Measurements from ENCODE around the gene TMEM259. TPM values are rescaled to one million over a fixed set of nuclear protein-coding genes. Genes with fewer than 3 reads are reported as not detected.

TMEM259 gene
- total and polyA plus RNA-seq, 2 donors (not counting 3 experiments of a cell fraction or from before 2014, with no cell fraction given): 142 to 297 TPM

DNA sequence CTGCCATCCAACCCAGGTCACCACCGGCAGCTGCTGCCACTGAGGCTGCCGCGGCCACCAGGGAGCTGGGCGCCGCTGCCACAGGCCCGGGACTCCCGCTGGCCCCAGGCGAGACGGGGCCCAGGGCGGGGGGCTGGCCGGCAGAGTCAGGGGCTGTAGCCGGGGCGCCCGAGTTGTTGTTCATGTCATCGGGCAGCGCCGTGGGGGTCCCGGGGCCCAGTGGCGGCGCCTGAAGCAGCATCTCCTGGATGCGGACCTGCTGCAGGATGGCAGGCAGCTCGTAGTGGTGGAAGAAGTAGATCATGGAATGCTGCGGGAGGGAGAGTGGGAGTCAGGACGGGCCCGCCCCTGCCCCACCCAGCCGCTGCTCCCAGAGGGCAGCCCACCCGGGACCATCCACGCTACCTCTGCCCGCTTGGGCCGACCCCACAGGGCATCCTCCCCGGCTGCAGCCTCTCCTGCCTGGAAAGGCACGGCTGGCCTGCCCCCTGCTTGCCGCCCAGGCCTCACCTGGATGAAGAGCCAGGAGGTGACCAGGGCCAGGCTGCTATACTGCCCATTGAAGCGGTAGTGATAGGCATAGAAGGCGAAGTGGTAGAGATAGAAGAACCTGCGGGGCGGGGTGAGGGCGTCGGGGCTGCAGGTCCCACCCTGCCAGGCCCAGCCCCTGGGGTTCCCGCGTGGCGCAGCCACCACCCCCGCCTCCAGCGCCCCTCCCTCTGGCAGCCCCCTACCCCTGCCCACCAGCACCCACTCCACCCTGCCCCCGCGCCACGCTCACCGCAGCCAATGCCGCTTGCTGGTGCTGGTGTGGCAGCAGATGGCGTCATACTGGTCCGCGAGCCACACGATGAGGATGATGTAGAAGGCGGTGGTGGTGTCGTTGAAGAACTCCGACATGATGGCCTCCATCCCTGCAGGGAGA is 10.1 kb downstream of the TMEM259 start:
- no peak for TF ChIP-seq MYC (IDR thresholded peaks at IDR 0.05; ENCODE audit: low read depth, low read length)
- no peaks in the 10 kb centered on the region for H3K9me1 ChIP-seq (replicated peaks; ENCODE audit: control insufficient read depth, extremely low read depth, insufficient read depth, low read length)
- no peak overlapping the region for H3K4me3 ChIP-seq (replicated peaks in 1 of 3; ENCODE audit: insufficient read depth in 1 of 3, low read depth in 1 of 3, low read length in 3 of 3)
- dilution Hi-C loops (cut with MboI; ENCODE audit: extremely low pct_ligation_motif_present, low sequenced_read_pairs): no loop called here
- FAIRE-seq (no peak), DNase-seq (ENCODE audit: low read depth, low spot score) (no peak)
- intact Hi-C loops (cut with micrococcal nuclease): no loop called here
- peaks cover 5 to 23% of the 10 kb centered on the region in 2 experiments for H3K36me3 ChIP-seq (ENCODE audit: control insufficient read depth in 2 of 2, extremely low read depth in 1 of 2, insufficient read depth in 2 of 2, low read length in 2 of 2)
- H3K27me3 ChIP-seq (ENCODE audit: control insufficient read depth in 2 of 2, insufficient read depth in 2 of 2, low read length in 2 of 2): no peaks in the 10 kb centered on the region
- peaks cover 27% of the 10 kb centered on the region for H3K79me2 ChIP-seq (ENCODE audit: control insufficient read depth, insufficient read depth, low read length)
- no peak overlapping the region for H3K9ac ChIP-seq (replicated peaks; ENCODE audit: extremely low read depth, insufficient read depth, low read length)
- no peak overlapping the region for H3K27ac ChIP-seq (ENCODE audit: insufficient read depth, low read depth, low read length)
- ChIA-PET CTCF (no interaction called here), POLR2A (no interaction called here)
- H3K9me3 ChIP-seq (replicated peaks; ENCODE audit: control insufficient read depth, insufficient read depth, low read length): no peaks in the 10 kb centered on the region
- no peak overlapping the region for H3K4me2 ChIP-seq (ENCODE audit: insufficient read depth, low read length)
- no peaks in the 10 kb centered on the region for H3K4me1 ChIP-seq (ENCODE audit: control insufficient read depth, extremely low read depth, insufficient read depth, low read length)
- BruUV-seq (replicated peaks): no TSS peak
- H4K20me1 ChIP-seq (replicated peaks; ENCODE audit: control insufficient read depth, extremely low read depth, insufficient read depth, low read length): no peaks in the 10 kb centered on the region
- no peak overlapping the region for H2AFZ ChIP-seq (ENCODE audit: low read depth, low read length)

DNA sequence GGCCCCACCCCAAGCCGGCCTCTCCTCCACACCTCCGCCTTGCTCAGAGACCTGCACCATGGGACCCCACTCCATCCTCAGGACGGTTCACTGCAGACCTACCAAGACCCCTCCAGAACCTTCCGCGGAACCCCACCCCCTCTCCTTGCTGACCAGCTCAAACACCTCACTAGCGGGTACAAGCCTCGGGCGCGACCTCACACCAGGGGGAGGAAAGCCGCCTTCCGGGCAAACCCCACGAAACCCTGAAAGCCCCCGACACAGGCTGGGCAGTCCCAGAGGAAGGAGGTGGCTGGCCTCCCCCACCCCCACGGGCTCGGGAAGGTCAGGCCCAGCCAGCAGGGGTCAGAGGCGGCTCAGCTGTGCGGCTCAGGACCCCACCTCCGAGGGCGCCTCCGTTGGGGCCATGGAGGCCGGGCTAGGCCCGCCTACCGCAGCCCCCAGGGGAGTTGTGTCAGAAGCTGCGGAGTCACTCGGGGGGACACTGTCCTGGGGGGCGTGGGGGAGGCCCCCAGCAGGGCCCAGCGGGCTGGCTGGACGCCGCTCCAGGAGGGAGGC is 10.9 kb downstream of the TMEM259 start:
- Histone ChIP-seq H3K9me1 (replicated peaks; ENCODE audit: control insufficient read depth, extremely low read depth, insufficient read depth, low read length) (no peaks in the 10 kb centered on the region), H3K79me2 (ENCODE audit: control insufficient read depth, insufficient read depth, low read length) (peaks cover 20% of the 10 kb centered on the region), H3K4me2 (ENCODE audit: insufficient read depth, low read length) (no peak overlapping the region), H4K20me1 (replicated peaks; ENCODE audit: control insufficient read depth, extremely low read depth, insufficient read depth, low read length) (no peaks in the 10 kb centered on the region), H3K4me3 (replicated peaks in 1 of 3; ENCODE audit: insufficient read depth in 1 of 3, low read depth in 1 of 3, low read length in 3 of 3) (no peak overlapping the region), H2AFZ (ENCODE audit: low read depth, low read length) (no peak overlapping the region), H3K9me3 (replicated peaks; ENCODE audit: control insufficient read depth, insufficient read depth, low read length) (no peaks in the 10 kb centered on the region), H3K27me3 (ENCODE audit: control insufficient read depth in 2 of 2, insufficient read depth in 2 of 2, low read length in 2 of 2) (no peaks in the 10 kb centered on the region), H3K36me3 (ENCODE audit: control insufficient read depth in 2 of 2, extremely low read depth in 1 of 2, insufficient read depth in 2 of 2, low read length in 2 of 2) (peaks cover 5 to 23% of the 10 kb centered on the region in 2 experiments), H3K4me1 (ENCODE audit: control insufficient read depth, extremely low read depth, insufficient read depth, low read length) (no peaks in the 10 kb centered on the region), H3K27ac (ENCODE audit: insufficient read depth, low read depth, low read length) (no peak overlapping the region), H3K9ac (replicated peaks; ENCODE audit: extremely low read depth, insufficient read depth, low read length) (no peak overlapping the region)
- BruUV-seq (replicated peaks): no TSS peak
- ChIA-PET POLR2A (no interaction called here), CTCF (no interaction called here)
- no peak for TF ChIP-seq GATA2 (IDR thresholded peaks at IDR 0.05; ENCODE audit: insufficient read depth, insufficient read length, low read depth, low read length)
- no peak for TF ChIP-seq JUN (IDR thresholded peaks at IDR 0.05; ENCODE audit: borderline replicate concordance, insufficient read depth, insufficient read length, low read depth)
- TF ChIP-seq, protein P1, sequence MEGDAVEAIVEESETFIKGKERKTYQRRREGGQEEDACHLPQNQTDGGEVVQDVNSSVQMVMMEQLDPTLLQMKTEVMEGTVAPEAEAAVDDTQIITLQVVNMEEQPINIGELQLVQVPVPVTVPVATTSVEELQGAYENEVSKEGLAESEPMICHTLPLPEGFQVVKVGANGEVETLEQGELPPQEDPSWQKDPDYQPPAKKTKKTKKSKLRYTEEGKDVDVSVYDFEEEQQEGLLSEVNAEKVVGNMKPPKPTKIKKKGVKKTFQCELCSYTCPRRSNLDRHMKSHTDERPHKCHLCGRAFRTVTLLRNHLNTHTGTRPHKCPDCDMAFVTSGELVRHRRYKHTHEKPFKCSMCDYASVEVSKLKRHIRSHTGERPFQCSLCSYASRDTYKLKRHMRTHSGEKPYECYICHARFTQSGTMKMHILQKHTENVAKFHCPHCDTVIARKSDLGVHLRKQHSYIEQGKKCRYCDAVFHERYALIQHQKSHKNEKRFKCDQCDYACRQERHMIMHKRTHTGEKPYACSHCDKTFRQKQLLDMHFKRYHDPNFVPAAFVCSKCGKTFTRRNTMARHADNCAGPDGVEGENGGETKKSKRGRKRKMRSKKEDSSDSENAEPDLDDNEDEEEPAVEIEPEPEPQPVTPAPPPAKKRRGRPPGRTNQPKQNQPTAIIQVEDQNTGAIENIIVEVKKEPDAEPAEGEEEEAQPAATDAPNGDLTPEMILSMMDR (IDR thresholded peaks at IDR 0.05; ENCODE audit: extremely low read depth in 1 of 2, insufficient read depth in 1 of 2, low read depth in 1 of 2, low read length in 2 of 2): no peak
- intact Hi-C loops (cut with micrococcal nuclease): no loop called here
- no peak for DNase-seq (ENCODE audit: low read depth, low spot score)
- dilution Hi-C loops (cut with MboI; ENCODE audit: extremely low pct_ligation_motif_present, low sequenced_read_pairs): no loop called here
- FAIRE-seq: no peak
